Nephron (organoid): Measurements from ENCODE around the gene UBL7.

Experiments used
- H3K27ac Mint-ChIP-seq, 3 experiments: 2 replicates each; pipeline ENCODE4 v1.8.0; 2020; ENCODE audit warnings: mixed read lengths in 3 of 3, mild to moderate bottlenecking in 2 of 3, moderate library complexity in 1 of 3
- H3K27me3 Mint-ChIP-seq: 2 replicates; pipeline ENCODE4 v1.8.0; 2021; ENCODE audit warnings: low read depth, mild to moderate bottlenecking, moderate library complexity, mixed read lengths
- H3K36me3 Mint-ChIP-seq: 2 replicates; pipeline ENCODE4 v1.8.0; 2020; ENCODE audit warnings: low read depth, mixed read lengths
- H3K4me1 Mint-ChIP-seq: 2 replicates; pipeline ENCODE4 v1.8.0; 2020; ENCODE audit warnings: mixed read lengths
- H3K4me3 Mint-ChIP-seq, 3 experiments: 2 replicates each; pipeline ENCODE4 v1.8.0; 2020; ENCODE audit warnings: mild to moderate bottlenecking in 3 of 3, mixed read lengths in 3 of 3, moderate library complexity in 2 of 3
- H3K9me3 Mint-ChIP-seq: 2 replicates; pipeline ENCODE4 v1.8.0; 2020; ENCODE audit warnings: mixed read lengths
- CTCF ChIP-seq, 3 experiments: fragments of 200-600 bp; sonication (generic); IDR thresholded peaks; one replicate each; pipeline ENCODE4 v1.5.0; 2021; ENCODE audit warnings: antibody characterized with exemption in 3 of 3; ENCODE audit not compliant: unreplicated experiment in 3 of 3

The UBL7 gene

GRCh38 chr15:74421302-74422245 is 39.4 kb downstream of the UBL7 start:
- Mint-ChIP-seq H3K27ac (peak overlapping the region in 2 of 3 experiments; percentile 70 to 84), H3K4me3 (peak overlapping the region in 1 of 3 experiments; percentile 18), H3K9me3 (no peaks in the 10 kb centered on the region), H3K27me3 (peaks cover 5% of the 10 kb centered on the region), H3K4me1 (peaks cover 63% of the 10 kb centered on the region), H3K36me3 (no peaks in the 10 kb centered on the region)
- TF ChIP-seq CTCF (IDR thresholded peaks at IDR 0.05; ENCODE audit: unreplicated experiment in 3 of 3): no peak

DNA sequence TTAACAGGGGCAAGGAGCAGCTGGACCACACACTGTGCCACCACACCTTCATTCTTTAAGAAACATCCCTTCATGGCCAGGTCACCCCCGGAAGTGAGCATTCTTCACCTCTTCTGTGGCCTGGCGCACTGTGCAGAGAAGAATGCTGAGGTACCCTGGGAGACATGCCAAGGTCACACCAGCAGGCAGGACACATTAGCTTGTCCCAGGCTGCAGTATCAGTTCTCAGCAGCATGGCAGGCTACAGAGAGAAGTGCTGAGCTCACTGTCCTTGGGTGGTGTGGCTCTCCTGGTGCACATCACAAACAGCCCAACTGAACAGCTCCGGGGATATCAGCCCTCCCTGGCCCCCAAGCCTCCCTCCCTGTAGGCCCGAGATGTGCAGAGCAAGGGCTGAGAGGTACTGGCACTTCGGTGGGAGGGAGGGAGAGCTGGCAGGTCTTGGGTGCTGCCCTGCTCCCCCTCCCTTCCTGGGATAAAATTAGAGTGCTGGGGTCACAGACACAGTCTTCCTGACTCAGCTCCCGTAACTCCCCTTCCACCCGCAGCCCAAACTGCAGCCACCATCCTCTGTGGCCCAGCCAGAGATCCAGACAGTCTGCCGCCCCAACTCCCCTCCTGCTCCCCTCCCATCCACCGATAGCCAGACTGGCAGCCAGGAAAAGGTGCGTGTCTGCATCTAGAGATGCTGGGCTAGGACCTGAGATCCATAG is 40.6 kb downstream of the UBL7 start:
- Mint-ChIP-seq H3K4me3 (no peak overlapping the region), H3K27me3 (peaks cover 8% of the 10 kb centered on the region), H3K9me3 (no peaks in the 10 kb centered on the region), H3K27ac (peak overlapping the region in 2 of 3 experiments; percentile 43 to 82), H3K36me3 (peaks cover 6% of the 10 kb centered on the region), H3K4me1 (peaks cover 64% of the 10 kb centered on the region)
- TF ChIP-seq CTCF (IDR thresholded peaks at IDR 0.05; ENCODE audit: unreplicated experiment in 3 of 3): no peak

DNA sequence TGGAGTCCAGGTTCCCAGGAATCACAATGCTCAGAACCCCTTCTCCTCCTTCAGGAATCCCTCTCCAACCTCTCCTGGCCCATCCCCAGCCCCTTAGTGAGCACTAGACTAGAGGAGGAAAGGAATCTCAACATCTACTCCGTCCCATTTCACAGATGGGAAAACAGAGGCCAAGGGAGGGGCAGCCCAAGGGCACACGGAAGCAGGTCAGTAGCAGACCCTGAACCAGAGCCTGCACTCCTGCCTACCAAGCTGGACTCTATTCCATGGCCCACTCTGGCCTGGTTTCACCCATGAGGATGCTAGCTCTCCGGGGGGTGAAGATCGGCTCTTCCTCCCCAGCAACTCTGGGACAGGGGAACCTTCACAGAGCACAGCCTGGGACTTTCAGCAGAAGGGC is 41.5 kb downstream of the UBL7 start:
- H3K4me3 Mint-ChIP-seq: no peak overlapping the region
- no peaks in the 10 kb centered on the region for H3K9me3 Mint-ChIP-seq
- peaks cover 9% of the 10 kb centered on the region for H3K36me3 Mint-ChIP-seq
- H3K27ac Mint-ChIP-seq: no peak overlapping the region
- TF ChIP-seq CTCF (IDR thresholded peaks at IDR 0.05; ENCODE audit: unreplicated experiment in 3 of 3): no peak
- peaks cover 58% of the 10 kb centered on the region for H3K4me1 Mint-ChIP-seq
- H3K27me3 Mint-ChIP-seq: peaks cover 8% of the 10 kb centered on the region

- peaks cover 14% of the 10 kb centered on the region for H3K36me3 Mint-ChIP-seq
- peak overlapping the region in 1 of 3 experiments; percentile 7 for H3K4me3 Mint-ChIP-seq
- H3K27ac Mint-ChIP-seq: peak overlapping the region in 2 of 3 experiments; percentile 63 to 74
- H3K27me3 Mint-ChIP-seq: peaks cover 8% of the 10 kb centered on the region
- H3K4me1 Mint-ChIP-seq: peaks cover 52% of the 10 kb centered on the region
- H3K9me3 Mint-ChIP-seq: no peaks in the 10 kb centered on the region
- TF ChIP-seq CTCF (IDR thresholded peaks at IDR 0.05; ENCODE audit: unreplicated experiment in 3 of 3): no peak
Measured at GRCh38 chr15:74418575-74419338, 42.2 kb downstream of the UBL7 start.

- peaks cover 43% of the 10 kb centered on the region for H3K4me1 Mint-ChIP-seq
- H3K36me3 Mint-ChIP-seq: peaks cover 14% of the 10 kb centered on the region
- no peak overlapping the region for H3K27ac Mint-ChIP-seq
- no peak overlapping the region for H3K4me3 Mint-ChIP-seq
- H3K27me3 Mint-ChIP-seq: peaks cover 8% of the 10 kb centered on the region
- TF ChIP-seq CTCF (IDR thresholded peaks at IDR 0.05; ENCODE audit: unreplicated experiment in 3 of 3): no peak
- no peaks in the 10 kb centered on the region for H3K9me3 Mint-ChIP-seq
Measured at GRCh38 chr15:74417670-74418069, 43.3 kb downstream of the UBL7 start.
